Activated CD8-positive, alpha-beta T cell treated with anti-CD3 and anti-CD28 coated beads, Interleukin-2, amount 10 ng/mL, durations not matched to agents 7 days and 5 days (primary cell): ENCODE data around the gene CBFA2T3. TPM values are rescaled to one million over a fixed set of nuclear protein-coding genes. Genes with fewer than 3 reads are reported as not detected.

ENCODE experiments used
- ATAC-seq: fragments of 150-1000 bp; cut with Tn5 transposase; one replicate; pipeline ENCODE4 v1.10.0; 2021; ENCODE audit warnings: moderate library complexity
- CTCF ChIA-PET: fragments of 350-600 bp; sonication (Branson Sonifier 250); formaldehyde crosslinking; loops from one replicate; lab custom pipeline; 2021; ENCODE audit warnings: antibody characterized with exemption; lab: Charles Lee
- POLR2A ChIA-PET: fragments of 350-600 bp; sonication (Branson Sonifier 250); formaldehyde crosslinking; loops from one replicate; lab custom pipeline; 2021; ENCODE audit warnings: antibody characterized with exemption; lab: Charles Lee
- DNase-seq: peaks from one replicate; pipeline ENCODE4 v3.0.0-alpha.2; 2020
- H3K27ac Mint-ChIP-seq: one replicate; pipeline ENCODE4 v1.8.0; 2021; ENCODE audit warnings: mild to moderate bottlenecking, mixed read lengths
- H3K27me3 Mint-ChIP-seq: one replicate; pipeline ENCODE4 v1.8.0; 2021; ENCODE audit warnings: low read depth, mixed read lengths
- H3K36me3 Mint-ChIP-seq: one replicate; pipeline ENCODE4 v1.8.0; 2021; ENCODE audit warnings: low read depth, mixed read lengths
- H3K4me1 Mint-ChIP-seq: one replicate; pipeline ENCODE4 v1.8.0; 2021; ENCODE audit warnings: low read depth, mixed read lengths
- H3K4me3 Mint-ChIP-seq: one replicate; pipeline ENCODE4 v1.8.0; 2021; ENCODE audit warnings: mild to moderate bottlenecking, mixed read lengths
- H3K9me3 Mint-ChIP-seq: one replicate; pipeline ENCODE4 v1.8.0; 2022; ENCODE audit warnings: mixed read lengths; ENCODE audit not compliant: insufficient read depth
- total RNA-seq, 2 experiments: library from RNA; stranded (reverse); gene quantifications; one replicate each; pipeline ENCODE4 v1.2.3, GENCODE V29; 2021

Gene CBFA2T3
- total RNA-seq, 2 experiments from 2014 or later, result not detected

GRCh38 chr16:88989852-88990547 is 13.0 kb upstream of the CBFA2T3 start:
- Mint-ChIP-seq H3K27me3 (no peaks in the 10 kb centered on the region), H3K36me3 (no peaks in the 10 kb centered on the region), H3K9me3 (no peaks in the 10 kb centered on the region), H3K4me1 (no peaks in the 10 kb centered on the region), H3K27ac (no peak overlapping the region), H3K4me3 (no peak overlapping the region)
- DNase-seq (no peak), ATAC-seq (no peak)
- CTCF ChIA-PET, result no interaction called here
- POLR2A ChIA-PET, result interaction anchor here (1.0 kb wide), 1 partner anchor 125 kb away, joined by 3 read pairs; no protein-coding TSS in a partner anchor

DNA sequence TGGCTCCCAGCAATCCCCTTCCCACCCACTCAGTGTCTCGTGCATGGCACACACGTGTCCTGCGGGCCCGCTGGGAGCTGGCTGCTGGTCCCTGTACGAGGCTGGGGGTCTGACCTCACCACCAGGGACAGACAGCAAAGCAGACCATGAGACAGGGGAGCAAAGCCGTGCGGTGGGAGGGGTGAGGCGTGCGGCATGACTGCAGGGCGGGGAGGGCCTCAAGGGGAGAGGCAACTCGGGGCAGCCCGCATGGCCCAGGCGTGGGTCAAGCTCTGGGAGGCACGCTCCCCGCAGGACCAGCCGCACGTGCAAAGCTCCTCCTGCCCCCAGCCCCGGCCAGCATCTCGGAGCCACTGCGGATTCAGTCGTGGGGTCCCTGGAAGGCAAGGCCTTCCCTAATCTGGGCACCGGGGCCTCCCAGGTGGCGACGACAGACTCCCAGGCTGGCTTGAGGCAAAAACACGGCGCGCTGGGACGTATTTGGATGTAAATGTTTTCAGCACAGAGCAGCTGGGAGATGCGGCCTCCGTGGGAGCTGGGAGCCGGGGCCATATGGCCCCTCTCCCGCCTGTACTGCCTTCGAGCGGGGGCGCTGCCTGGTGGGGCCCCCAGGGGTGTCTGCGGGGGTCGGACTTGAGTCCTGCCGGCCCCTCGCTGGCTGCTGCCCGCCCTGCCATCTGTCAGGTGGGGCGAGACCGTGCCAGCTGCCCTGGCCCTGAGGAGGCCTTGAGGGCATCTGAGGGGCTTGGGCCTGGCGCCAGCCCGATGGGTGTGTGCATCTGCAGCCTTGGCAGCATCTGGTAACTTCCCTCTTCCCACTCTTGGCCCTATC is 12.2 kb upstream of the CBFA2T3 start:
- no peaks in the 10 kb centered on the region for H3K36me3 Mint-ChIP-seq
- H3K9me3 Mint-ChIP-seq, result no peaks in the 10 kb centered on the region
- H3K4me3 Mint-ChIP-seq, result no peak overlapping the region
- no peak for ATAC-seq
- DNase-seq, result no peak
- H3K27ac Mint-ChIP-seq, result no peak overlapping the region
- H3K4me1 Mint-ChIP-seq, result no peaks in the 10 kb centered on the region
- ChIA-PET POLR2A (no interaction called here), CTCF (no interaction called here)
- H3K27me3 Mint-ChIP-seq, result no peaks in the 10 kb centered on the region

- Mint-ChIP-seq H3K27me3 (no peaks in the 10 kb centered on the region), H3K4me3 (no peak overlapping the region), H3K9me3 (no peaks in the 10 kb centered on the region), H3K27ac (no peak overlapping the region), H3K4me1 (no peaks in the 10 kb centered on the region), H3K36me3 (no peaks in the 10 kb centered on the region)
- DNase-seq (no peak), ATAC-seq (no peak)
- POLR2A ChIA-PET, result no interaction called here
- CTCF ChIA-PET, result no interaction called here
Observed at GRCh38 chr16:88985521-88985920, 8.5 kb upstream of the CBFA2T3 start.

DNA sequence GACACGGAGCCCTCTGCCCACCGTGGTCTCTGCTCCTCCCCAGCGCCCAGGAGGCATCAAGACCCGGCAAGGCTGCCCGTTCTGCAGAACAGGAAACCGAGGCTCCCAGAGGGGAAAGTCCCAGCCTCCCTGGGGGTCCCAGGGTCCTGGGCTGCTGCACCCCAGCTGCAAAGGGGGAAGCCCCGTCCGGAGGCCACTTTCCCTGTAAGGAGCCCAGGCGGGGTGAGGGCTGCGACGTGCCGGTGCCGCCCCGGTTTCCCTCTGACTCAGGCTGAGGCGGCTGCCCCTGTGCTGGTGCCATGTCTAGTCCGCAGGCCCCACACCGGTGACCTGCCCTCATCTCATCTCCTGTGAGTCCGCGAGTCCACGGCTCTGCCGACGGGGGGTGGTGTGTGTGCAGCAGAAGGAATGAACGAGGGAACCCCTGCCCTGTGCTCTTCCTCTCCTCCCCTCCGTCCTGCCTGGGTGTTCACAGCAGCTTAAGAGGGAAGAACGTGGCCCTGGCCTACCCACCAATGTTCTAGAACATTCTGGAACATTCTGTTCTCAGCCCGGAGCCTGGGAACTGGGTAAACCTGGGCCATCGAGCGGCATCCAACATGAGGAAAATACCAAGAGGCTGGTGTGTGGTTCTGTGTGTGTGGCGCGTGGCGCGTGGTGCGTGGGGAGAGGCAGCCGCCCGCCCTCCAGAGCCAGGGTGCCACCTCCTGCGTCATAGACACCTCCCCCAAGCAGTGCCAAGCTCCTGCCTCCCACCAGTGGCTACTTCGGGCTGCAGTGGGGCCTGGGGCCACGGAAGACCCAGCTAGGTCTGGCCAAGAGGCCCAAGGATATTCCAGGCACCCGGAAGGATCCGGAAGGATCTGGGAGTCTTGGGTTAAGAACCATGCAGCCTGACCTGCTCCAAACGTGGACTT is 7.0 kb upstream of the CBFA2T3 start:
- no peak for ATAC-seq
- DNase-seq, result no peak
- ChIA-PET POLR2A (no interaction called here), CTCF (no interaction called here)
- Mint-ChIP-seq H3K27me3 (no peaks in the 10 kb centered on the region), H3K36me3 (no peaks in the 10 kb centered on the region), H3K9me3 (no peaks in the 10 kb centered on the region), H3K4me1 (peaks cover 4% of the 10 kb centered on the region), H3K27ac (no peak overlapping the region), H3K4me3 (no peak overlapping the region)

DNA sequence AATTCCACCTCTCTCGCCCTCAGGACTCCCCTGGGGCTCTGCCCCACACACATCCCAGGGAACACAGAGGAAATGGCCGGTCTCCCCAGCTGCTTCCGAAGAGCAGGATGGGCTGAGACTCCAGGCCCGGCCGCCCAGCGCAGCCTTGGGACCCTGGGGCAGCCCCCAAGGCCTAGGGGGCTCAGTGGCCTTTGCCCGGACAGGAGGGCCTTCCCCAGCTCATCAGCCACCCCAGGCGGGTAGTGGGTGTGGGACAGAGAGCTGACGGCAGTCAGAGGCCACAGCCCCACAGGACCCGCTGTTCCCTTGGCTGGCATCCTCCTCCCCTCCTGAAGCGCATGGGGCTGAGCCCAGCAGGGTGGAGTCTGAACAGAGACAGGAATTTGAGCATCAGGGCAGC is 6.2 kb upstream of the CBFA2T3 start:
- Mint-ChIP-seq H3K4me1 (peaks cover 11% of the 10 kb centered on the region), H3K27me3 (no peaks in the 10 kb centered on the region), H3K27ac (no peak overlapping the region), H3K36me3 (no peaks in the 10 kb centered on the region), H3K4me3 (no peak overlapping the region), H3K9me3 (no peaks in the 10 kb centered on the region)
- no peak for DNase-seq
- ChIA-PET POLR2A (no interaction called here), CTCF (no interaction called here)
- no peak for ATAC-seq

DNA sequence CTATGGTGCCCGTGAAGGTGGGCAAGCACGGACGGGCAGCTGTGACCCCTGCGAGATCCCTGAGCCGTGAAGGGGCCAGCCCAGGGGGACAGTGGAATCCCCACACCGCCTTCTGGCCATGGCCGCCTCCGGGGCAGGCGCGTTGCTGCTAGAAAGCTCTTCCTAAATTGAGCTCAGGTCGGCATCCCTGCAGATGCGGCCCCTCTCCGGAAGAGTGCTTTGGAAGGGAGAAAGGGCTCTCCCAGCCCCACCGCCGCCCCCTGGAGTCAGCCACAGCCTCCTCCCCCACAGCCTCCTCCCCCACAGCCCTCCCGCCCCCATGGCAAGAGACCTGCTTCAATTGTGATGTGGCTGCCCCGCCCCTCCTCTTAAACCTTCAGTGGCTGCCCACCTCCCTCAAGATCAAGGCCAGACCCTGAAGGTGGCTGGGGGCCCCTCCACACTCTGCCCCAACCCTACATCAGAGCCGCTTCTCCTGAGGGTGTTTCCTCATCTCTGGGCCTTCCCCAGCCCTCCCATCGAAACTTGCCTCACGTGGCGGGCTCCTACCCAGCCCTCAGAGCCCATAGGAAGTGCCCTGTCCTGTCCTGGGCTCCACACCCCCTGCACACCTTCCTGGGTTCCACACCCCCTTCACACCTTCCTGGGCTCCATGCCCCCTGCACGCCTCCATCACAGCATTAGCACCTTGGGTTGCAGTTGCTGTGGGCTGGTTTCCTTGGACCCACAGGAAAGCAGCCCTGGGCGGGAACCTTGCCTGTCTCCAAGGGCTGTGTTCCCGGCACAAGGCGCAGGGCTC is 5.5 kb upstream of the CBFA2T3 start:
- H3K4me1 Mint-ChIP-seq, result peaks cover 11% of the 10 kb centered on the region
- DNase-seq (no peak), ATAC-seq (no peak)
- H3K27ac Mint-ChIP-seq, result no peak overlapping the region
- no peaks in the 10 kb centered on the region for H3K9me3 Mint-ChIP-seq
- H3K27me3 Mint-ChIP-seq, result peaks cover under 1% of the 10 kb centered on the region
- no peaks in the 10 kb centered on the region for H3K36me3 Mint-ChIP-seq
- POLR2A ChIA-PET, result no interaction called here
- CTCF ChIA-PET, result no interaction called here
- H3K4me3 Mint-ChIP-seq, result no peak overlapping the region

DNA sequence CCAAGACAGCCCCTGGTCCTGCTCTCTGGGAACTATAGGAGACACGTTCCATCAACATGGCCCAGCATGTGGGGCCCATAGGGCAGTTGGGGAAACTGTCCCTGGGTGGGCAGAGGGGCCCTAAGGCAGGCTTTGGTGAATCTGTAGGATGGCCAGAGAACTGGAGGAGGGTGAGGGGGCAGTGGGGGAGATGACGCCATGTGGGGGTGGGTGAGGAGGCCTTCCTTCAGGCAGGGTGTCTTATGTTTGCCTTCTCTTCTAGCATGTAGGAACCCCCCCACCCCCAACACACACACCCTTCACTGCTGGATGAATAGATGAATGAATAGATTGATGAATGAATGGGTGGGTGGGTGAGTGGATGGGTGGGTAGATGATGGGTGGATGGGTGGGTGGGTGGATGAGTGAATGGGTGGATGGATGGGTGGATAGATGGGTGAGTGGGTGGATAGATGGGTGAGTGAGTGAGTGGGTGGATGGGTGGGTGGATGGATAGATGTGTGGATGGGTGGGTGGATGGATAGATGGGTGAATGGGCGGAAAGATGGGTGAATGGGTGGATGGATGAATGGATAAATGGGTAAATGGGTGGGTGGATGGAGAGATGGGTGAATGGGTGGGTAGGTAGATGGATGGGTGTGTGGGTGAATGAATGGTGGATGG is 2.5 kb upstream of the CBFA2T3 start:
- ATAC-seq, result no peak
- no peaks in the 10 kb centered on the region for H3K36me3 Mint-ChIP-seq
- peaks cover 14% of the 10 kb centered on the region for H3K4me1 Mint-ChIP-seq
- ChIA-PET CTCF (interaction anchor here (0.6 kb wide), 1 partner anchor 692 kb away, joined by 4 read pairs; no protein-coding TSS in a partner anchor), POLR2A (no interaction called here)
- peak overlapping the region; percentile 61 for H3K27ac Mint-ChIP-seq
- no peaks in the 10 kb centered on the region for H3K9me3 Mint-ChIP-seq
- H3K27me3 Mint-ChIP-seq, result peaks cover 14% of the 10 kb centered on the region
- no peak for DNase-seq
- H3K4me3 Mint-ChIP-seq, result no peak overlapping the region

DNA sequence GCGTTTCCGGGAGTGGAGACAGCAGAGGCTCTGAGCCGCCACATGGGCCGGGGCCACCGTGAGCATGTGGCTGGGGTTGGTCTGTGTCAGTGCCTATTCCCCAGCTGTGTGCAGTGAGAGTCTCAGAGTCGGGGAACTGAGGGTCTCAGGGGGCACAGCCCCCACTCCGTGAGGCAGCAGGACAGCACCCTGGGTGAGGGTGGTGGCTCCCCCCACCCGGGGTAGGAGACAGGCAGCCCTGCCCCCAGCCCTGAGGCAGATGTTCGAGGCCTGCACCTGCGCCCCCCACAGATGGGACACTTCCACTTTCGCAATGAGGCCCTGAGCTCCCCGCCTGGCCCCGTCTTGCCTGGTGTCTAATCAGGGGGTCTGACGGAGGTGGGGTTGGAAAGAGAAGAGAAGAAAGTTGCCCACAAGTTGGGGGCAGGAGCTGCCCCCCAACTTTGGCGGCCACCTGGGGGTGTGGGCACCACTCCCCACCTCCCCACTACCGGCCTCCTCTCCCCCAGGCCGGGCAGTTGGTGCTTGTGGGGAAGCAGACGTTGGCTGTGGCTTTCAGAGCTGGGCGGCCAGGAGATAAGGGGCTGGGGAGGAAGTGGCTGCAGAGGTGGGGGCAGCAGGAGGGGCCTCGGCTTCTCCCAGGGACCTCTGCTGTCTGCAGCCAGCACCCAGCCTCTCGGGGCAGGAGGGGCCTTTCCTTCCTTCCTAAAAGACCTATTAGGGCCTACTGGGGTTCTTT is 1.8 kb upstream of the CBFA2T3 start:
- H3K27ac Mint-ChIP-seq, result peak overlapping the region; percentile 61

DNA sequence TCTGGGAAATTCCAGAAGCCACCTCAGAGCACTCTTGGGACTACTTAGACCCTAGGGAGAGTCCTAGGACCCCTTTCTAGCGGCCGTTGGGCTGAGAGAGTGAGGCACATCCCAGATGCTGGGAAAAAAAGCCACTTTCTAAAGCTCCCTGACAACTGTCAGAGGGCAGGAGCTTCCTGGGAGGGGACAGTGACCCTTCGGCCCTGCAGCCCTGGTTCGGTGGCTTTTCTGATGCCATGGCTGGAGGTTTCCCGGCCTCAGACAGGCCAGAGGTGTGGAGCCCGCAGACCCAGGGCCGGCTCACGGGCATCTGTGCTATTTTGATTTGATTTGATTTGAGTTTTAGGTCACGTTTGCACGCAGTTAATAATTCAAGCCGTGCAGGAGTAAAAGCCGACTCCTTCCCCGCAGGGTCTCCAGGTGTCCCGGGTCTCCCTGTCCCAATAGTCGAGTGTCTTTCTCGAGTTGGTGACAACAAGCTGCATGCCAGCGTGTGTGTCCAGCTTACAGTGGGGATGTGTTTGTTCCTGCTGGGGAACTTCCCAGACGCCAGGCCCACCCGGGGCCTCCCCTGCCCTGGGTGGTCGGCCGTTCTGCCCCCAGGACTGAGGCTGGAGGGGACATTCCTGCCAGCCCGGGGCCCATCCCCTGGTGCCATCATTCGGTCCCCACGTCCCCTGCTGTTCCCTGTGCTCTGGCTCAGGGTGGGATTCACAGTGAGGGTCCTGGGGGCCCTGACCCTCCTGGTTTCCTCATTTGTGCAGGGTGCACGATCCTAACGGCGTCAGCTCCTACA is 1.0 kb upstream of the CBFA2T3 start:
- ChIA-PET POLR2A (no interaction called here), CTCF (no interaction called here)
- no peak overlapping the region for H3K4me3 Mint-ChIP-seq
- H3K4me1 Mint-ChIP-seq, result peaks cover 14% of the 10 kb centered on the region
- no peak overlapping the region for H3K27ac Mint-ChIP-seq
- no peak for DNase-seq
- H3K27me3 Mint-ChIP-seq, result peaks cover 14% of the 10 kb centered on the region
- no peaks in the 10 kb centered on the region for H3K9me3 Mint-ChIP-seq
- no peaks in the 10 kb centered on the region for H3K36me3 Mint-ChIP-seq
- ATAC-seq, result no peak

More for the DNA sequence above, 1.8 kb upstream of the CBFA2T3 start:
- no peaks in the 10 kb centered on the region for H3K9me3 Mint-ChIP-seq
- H3K4me1 Mint-ChIP-seq, result peaks cover 14% of the 10 kb centered on the region
- ATAC-seq (peak; percentile 48), DNase-seq (peak; percentile 36)
- no peaks in the 10 kb centered on the region for H3K36me3 Mint-ChIP-seq
- H3K27me3 Mint-ChIP-seq, result peaks cover 14% of the 10 kb centered on the region
- no peak overlapping the region for H3K4me3 Mint-ChIP-seq
- CTCF ChIA-PET, result interaction anchor here (0.6 kb wide), 1 partner anchor 693 kb away, joined by 4 read pairs; no protein-coding TSS in a partner anchor
- POLR2A ChIA-PET, result no interaction called here
